ENCODE results near the gene PGLYRP2.
"Not testable (repeated sequence)": the region's sequence is repeated elsewhere in the genome, so short reads cannot be mapped to it uniquely, and the experiment has no call there.

Gene PGLYRP2

DNA sequence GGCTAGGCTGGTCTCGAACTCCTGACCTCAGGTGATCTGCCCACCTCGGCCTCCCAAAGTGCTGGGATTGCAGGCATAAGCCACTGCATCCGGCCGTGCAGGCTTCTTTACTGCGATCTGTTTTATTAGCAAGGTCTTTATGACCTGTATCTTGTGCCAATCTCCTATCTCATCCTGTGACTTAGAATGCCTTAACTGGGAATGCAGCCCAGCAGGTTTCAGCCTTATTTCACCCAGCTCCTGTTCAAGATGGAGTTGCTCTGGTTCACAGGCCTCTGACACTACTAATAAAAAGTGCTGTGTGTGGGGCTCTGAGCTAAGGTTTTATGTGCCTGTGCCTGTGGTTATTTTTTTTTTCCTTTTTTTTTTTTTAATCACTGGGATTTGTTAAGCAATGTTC lies 6.5 kb upstream of the PGLYRP2 start:
- not testable (repeated sequence) for DNase-seq

DNA sequence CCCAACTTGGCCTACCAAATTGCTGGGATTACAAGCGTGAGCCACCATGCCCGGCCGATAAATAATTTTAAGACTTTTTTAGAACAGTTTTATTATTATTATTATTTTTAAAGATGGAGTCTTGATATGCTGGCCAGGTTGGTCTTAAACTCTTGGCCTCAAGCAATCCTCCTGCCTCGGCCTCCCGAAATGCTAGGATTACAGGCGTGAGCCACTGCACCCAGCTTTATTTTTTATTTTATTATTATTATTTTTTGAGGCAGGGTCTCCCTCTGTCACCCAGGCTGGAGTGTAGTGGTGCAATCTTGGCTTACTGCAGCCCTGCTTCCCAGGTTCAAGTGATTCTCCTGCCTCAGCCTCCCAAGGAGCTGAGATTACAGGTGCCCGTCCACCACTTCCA lies 1.7 kb upstream of the PGLYRP2 start:
- DNase-seq: not testable (repeated sequence)

DNA sequence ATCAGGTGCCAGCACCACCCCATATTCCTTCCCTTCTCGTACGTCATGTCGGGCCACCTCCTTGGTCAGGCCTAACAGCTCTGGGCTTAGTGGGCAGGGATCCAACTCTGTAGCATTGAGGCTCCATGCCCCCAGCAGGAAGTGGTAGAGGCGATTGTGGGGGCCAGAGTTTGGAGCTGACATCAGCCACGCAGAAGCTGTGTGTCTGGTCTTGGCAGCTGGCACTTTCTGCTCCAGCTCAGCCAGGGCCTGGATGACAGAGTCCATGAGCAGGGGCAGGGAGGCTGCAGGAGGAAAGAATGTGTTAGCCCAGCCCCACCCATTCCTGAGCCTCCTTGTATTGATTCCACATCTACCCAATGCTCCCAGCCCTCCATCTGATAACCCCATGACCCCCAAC lies 3.0 kb downstream of the PGLYRP2 start:
- no peak for DNase-seq

DNA sequence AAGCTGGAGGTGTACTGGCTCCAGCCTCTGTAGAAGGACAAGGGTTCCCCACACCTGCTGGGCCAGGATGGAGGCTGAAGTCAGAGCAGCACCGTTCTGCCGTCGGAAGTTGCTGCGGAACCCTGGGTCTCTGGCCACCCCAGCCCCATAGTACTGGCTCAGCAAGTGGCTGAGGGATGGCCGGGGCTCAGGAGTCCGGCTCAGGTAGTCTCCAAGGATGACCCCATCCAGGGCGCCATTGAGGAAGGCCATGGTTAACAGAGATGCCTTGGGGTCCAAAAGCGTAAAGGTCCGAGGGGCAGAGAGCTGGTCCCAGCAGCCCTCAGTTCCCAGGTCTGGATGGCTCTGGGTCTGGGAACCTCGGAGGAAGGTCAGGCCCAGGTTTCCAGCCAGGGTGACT lies 3.7 kb downstream of the PGLYRP2 start:
- DNase-seq: no peak

DNA sequence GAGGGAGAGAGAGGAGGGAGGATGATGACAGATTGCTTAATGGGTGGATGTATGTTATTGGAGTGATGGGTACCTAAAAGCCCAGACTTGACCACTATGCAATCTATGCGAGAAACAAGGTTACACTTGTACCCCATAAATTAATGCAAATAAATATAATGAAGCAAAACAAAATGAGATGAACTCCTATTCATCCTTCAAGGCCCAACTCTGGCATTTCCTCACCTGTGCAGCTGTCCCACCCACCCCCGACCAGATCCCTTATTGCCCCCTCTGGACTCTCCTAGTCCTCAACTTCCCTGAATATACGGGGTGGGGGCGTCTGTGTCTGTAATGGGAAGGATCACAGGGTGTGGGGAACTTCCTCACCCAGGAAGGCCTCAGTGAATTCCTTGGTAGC lies 4.1 kb downstream of the PGLYRP2 start:
- no peak for DNase-seq

DNA sequence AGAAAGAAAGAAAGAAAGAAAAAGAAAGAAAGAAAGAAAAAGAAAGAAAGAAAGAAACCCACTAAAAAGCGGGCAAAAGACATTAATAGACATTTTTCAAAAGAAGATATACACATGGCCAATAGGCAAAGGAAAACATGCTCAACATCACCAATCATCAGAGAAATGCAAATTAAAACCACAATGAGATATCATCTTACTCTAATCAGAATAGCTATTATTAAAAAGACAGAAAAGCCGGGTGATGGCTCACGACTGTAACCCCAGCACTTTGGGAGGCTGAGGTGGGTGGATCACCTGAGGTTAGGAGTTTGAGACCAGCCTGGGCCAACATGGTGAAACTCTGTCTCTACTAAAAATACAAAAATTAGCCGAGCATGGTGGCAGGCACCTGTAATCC lies 5.5 kb downstream of the PGLYRP2 start:
- DNase-seq: not testable (repeated sequence)

DNA sequence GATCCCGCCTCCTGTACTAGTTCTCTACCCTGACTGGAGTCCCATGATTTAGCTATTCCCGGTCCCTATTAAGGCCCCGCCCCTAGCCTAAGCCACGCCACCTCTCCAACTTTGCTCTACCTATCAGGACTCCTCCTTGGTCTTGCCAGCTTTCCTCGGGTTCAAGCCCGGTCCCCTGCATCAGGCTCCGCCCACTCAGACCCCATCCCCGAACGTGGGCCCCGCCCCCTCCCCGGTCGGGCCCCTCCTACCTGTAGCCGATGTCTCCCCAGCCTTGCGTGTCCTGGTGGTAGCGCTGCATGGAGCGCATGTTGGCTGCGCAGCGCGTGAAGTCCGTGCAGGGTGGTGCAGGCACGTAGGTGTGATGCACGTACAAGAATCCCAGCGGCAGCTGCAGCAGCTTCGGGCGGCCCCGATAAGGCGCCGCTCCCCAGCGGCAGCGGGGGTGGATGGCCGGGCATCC lies 7.6 kb downstream of the PGLYRP2 start:
- DNase-seq: no peak

DNA sequence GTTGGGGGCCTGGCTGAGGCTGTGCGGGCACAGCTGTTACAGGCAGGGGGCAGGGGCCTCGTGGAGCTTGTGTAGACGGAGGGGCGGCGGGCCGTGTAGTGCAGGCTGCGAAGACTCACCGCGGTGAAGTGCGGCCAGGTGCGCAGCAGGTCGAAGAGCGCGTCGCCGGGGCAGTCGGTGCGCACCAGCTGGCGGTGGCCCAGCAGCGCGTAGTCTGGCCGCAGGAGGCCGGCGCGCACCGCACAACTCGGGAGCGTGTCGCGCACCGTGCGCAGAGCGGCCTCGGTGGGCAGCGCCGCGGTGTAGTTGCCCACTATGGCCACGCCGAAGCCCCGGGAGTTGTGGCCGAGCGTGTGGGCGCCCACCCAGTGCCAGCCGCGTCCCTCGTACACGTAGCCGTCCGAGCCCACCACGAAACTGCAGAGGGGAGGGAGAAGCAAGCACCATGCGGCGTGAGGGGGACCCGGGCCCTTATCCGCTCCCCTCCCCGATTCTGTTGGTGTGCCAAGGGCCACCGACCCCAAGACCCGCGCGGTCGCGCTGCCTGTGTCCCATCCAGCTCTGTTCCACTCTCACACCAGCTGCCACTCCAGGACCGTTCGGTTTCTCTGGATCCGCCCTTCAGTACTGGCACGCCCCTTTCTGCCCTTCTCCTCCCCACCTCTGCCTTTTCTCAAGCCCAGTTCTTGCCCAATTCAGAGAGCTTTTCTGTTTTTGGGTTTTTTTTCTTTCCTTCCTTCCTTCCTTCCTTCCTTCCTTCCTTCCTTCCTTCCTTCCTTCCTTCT lies 9.6 kb downstream of the PGLYRP2 start:
- DNase-seq: no peak

DNA sequence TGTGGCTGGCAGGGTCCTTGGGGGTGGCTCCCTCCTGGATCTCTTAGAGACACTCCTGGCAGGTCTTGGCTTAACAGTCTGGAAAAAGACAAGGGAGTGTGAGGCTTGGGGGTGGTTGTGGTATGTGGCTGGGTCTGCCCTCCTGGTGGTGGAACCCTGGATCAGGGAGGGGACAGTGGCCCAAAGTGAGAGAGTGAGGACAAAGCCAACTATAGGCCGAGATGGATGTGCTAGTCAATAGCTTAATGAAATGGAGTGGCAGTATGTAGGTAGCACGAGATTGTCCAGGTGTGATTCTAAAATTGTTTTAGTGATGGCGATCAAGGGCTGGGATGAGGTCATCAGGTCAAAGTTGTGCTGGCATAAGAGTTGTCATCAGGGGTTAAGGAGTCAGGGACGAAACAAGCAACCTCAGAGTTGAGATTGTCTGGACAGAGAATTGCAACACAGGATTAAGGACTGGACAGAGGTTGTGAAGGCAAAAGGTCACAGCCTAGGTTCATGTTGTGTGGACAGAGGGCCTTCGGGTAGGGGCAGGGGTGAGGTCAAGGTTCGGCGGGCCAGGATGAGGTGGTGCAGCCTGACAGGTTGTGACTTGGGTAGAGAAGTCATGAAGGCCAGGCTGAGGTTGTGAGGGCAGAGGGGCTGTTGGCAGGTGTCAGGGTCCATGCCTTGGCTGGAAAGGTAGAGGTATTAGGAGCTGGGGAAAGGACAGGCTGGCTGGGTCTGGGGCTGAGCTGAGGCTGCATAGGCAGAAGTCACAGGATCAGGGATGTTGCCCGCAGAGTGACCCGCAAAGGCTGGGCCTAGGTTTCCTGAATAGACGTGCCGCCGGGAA lies 10.4 kb downstream of the PGLYRP2 start:
- DNase-seq: no peak

DNA sequence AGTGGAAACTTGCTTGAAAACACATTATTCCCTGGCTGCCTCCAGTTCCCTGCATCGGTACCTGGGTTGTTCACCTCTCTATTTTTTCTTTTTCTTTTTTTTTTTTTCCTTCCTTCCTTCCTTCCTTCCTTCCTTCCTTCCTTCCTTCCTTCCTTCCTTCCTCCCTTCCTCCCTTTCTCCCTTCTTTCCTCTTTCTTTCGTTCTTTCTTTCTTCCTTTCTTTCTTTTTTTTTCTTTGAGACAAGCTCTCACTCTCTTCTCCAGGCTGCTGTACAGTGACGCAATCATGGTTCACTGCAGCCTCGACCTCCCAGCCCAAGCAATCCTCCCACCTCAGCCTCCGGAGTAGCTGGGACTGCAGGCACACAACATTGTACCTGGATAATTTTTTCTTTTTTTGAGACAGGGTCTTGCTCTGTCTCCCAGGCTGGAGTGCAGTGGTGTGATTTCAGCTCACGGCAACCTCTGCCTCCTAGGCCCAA lies 11.5 kb downstream of the PGLYRP2 start:
- no peak for DNase-seq

DNA sequence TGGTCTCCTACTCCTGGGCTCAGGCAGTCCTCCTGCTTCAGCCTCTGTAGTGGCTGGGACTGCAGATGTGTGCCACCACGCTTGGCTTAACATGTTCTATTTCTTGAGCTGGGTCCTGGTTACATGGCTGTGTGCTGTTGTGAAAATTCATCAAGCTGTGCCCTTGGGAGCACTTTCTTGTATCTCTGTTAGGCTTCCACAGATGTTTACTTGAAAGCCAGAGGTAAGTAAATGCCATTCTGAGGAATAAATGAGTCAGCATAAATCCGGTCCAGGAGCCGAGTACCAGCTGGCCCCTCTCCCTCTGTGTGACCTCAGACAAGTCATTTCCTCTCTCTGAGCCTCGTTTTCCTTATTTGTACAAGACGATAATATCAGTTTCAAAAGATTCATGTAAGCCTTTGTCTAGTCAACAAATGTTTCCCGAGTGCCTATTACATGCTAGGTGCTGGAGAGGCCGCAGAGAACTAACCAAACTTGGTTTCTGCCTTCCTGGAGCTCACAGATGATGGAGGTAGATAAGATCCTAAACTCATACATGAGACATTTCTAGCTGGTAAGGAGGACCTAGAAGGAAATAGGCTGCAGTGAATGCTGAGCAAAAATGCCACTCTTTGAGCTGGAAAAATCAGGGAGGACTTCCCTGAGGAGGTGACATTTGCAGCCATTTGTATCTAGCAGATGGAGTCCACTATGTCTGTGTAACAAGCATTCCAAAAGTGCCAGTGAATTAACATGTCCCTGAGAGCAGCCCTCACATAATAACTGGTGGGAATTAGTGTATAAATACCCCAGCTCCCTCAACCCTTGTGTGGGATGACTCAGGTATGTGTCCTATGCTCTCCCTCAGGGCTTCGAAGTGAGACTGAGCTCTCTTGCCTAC lies 12.2 kb downstream of the PGLYRP2 start:
- peak in 4 of 5 experiments; percentile 48 to 99 (median 52) for DNase-seq

DNA sequence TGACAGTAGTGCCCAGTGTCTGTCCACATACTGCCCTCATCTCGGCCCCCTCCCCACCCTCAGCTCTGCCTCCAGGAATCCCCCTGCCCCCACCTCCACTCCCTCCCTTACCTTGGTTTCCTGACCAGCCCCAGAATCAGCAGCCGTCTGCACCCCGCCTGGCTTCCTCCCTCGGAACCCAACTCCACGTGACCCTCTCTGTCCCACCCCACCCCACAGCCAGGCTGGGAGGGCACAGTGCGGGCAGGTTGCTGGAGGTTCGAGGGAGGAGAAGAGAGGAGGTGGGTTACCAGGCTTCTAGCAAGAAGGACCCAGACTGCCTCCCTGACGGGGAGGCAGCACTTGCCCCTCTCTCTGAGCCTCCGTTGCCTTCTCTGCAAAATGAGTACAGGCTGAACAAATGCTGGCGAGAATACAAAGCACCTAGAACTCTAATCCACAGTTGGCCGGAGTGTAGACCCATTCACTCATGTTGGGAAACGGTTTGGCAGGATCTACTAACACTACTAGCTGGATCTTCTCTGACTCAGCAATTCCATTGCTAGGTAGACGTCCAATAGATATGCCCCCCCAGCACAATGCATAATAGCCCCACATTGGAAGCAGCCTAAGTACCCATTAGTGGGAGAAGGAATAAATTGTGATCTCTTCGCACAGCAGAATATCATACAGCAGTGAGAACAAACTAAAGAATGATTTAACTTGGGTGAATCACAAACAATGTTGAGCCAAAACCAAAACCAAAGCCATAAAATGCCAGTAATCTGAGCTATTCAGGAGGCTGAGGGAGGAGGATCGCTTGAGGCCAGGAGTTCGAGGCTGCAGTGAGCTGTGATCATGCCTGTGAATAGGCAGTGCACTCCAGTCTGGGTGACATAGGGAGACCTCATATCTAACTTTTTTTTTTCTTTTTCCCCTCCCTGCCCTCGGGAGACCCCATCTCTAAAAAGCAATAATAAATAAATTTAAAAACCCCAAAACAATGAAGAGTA lies 14.6 kb downstream of the PGLYRP2 start, which contains the start of gene RASAL3:
Gene RASAL3 (minus strand): TSS at position 151 of the 992 bp plus-strand sequence. CDS start 186 bp downstream, outside the sequence.
- peak; percentile 23 to 88 (median 48) for DNase-seq

DNA sequence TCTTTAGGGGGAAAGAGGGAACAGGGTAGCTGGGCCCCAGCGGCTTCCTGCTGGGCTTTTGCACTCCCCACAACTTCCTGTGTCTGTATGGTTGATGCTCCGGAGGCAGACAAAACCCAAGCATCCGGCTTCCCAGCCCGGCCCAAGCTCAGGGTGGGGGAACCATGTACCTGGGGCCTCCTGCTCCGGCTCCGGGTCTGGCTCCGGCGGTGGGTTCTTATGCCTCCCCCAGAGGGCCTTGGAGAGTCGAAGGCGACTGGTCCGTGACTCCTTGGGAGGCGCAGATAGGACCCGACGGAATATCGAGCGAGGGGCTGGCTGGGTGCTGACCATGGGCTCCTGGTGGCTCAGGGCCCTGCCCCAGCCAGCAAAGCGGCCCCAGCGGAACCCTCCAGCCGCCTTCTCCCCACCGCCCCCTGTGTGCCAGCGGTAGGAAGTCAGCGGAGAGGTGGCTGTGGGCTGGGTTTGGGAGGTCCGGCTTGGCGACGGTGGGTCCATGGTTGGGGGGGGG lies 15.4 kb downstream of the PGLYRP2 start:
- peak; percentile 41 to 93 (median 72) for DNase-seq

DNA sequence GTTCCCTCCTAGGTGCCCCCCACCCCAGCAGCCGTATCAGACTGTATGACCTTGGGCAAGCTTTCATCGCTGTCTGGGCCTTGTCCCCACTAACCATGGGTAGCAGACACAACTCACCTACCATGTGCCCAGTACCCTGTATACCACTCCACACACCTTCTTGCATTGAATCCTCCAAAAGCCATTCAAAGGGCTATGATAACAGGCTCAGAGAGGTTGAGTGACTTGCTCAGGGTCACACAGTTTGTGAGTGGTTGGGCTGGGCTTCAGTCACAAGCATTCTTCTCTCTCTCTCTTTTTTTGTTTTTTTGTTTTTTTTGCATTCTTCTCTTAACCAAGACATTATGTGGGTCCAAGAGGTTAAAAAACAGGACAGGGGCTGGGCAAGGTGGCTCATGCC lies 17.6 kb downstream of the PGLYRP2 start:
- DNase-seq: no peak

DNA sequence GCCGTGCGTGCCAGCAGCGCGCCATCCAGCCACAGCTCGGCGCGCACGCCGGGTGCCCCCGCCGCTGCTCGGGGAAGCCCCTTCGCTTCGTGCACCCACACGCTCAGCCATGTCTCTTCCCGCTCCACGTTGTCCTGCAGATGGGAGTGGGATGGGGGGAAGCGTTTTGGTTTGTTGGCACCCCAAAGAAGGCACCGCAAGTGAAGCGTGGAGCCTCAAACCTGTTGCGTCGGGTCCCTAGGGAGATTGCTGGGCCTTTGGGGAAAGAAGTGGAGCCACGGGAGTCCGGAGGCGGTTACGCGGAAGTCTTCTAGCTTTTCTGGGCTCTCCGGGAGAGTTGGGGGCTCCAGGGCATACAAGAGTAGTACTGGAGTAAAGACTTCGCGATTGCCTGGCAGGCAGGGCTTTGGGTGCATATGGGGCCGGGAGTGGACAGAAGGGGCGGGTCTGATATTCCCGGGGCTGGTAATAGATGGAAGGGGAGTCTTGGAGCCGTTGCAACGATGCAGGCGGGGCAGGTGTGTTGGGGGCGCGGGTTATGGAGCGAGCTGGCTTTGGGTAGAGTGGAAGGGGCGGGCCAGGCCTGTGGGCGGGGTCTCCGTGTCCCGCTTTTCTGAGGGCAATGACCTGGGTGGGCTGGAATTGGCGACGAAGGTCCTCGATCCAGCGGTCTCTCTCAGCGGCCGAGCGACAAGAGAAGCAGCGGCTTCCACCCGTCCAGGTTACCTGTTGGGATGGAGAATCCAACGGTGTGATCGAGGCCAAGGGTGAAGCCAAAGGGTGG lies 21.4 kb downstream of the PGLYRP2 start:
- no peak for DNase-seq

DNA sequence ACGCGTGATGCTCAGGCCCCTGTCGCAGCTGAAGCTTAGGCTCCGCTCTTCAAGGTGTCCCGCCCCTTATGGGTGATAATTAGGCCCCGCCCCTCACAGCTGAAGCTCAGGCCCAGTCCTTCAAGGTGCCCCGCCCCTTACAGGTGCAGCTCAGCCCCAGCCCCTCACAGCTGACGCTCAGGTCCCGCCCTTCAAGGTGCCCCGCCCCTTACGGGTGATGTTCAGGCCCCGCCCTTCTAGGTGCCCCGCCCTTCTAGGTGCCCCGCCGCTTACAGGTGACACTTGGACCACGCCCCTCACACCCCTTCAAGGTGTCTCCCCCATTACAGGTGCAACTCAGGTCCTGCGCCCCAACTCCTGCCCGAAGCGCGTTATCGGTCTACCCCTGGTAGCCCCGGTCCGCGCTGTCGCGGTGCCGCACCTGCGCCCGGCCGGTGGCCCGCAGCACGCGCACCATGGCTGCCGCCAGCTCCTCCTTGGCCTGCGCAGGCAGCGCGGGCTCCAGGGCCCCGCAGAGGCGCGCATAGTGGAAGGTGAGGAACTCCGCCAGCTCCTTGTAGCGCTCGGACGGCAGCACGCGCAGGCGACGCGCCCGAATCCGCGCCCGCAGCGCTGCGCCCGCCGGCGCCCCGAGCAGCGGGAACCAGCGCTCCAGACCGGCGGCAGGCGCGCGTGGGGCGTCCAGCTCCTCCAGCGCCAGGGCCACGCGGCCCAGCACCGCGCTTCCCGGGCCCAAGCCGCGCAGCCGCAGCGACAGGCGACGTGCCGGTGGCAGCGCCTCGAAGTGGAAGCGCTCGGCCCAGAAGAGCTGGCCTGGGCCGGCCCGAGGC lies 22.2 kb downstream of the PGLYRP2 start:
- DNase-seq: peak in 1 of 5 experiments; percentile 38

DNA sequence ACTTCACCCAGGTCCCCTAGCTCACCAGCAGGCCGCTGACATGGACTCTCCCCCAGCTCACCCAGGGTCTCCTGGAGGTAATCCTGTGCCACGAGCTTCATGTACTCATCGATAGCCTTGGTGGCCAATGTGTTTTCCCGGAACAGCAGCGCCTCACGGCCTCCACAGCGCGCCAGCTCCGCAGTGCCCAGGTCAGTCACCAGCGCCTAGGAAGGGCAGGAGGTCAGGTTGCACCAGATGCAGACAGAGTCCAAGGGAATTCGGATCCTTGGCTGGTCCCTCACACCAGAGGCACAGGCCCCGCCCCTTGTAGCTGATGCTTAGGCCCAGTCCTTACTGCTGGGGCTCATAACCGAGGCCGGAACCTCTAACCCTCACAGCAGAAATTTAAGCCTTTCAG lies 22.9 kb downstream of the PGLYRP2 start:
- no peak for DNase-seq

DNA sequence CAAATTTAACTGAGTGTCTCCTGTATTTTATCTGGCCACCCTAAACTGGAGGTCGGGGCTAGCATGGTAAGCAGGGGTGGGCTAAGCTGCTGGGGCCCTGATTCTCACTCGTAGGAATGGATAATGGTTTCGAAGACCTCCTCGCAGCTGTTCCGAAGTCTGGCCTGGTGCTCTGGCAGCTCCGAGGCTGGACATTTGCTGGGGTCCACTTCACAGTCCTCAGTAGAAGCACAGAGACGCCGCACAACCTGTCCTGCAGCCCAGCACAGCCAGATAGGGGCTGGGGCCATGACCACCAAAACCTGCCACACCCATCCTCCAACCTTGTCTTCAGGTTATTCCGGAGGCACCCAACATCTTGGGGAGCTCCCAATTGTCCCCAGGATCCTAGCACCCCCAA lies 23.3 kb downstream of the PGLYRP2 start:
- DNase-seq: no peak
